ENCODE measurements around the gene PTGFRN. TPM values are rescaled to one million over a fixed set of nuclear protein-coding genes. Genes with fewer than 3 reads are reported as not detected.

PTGFRN gene
- total RNA-seq, 1 donor from 2014 or later, result 31.2 TPM

DNA sequence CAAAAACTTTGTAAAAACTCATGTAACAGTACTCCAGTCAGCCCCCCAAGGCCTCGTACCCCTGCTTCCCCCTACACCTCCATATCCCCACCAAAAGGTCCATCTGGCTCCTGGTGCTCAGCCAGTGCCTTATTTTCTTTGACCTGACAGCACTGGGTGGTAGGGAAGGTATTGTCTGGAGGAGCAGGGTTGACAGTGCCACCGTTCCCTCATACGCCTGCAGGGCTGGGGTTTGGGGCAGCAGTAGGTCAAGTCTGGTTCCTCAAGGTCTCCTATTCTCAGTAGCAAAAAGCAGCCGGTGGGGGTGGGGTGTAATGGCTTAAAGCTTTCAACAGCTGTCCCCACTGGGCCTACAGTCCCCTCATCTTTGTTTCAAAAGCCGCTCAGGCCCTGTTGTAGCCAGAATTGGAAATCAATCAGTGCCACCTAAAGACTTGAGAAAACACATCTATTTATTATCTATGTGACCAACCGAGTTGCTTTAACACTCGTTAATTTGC is 125.1 kb downstream of the PTGFRN start:
- H3K4me1 ChIP-seq, result no peaks in the 10 kb centered on the region
- intact Hi-C loops (cut with DNase I), result no loop called here
- DNase-seq (no peak), ATAC-seq (no peak)
- no peaks in the 10 kb centered on the region for H3K27me3 ChIP-seq
- H3K36me3 ChIP-seq, result no peaks in the 10 kb centered on the region
- TF ChIP-seq, protein P1, sequence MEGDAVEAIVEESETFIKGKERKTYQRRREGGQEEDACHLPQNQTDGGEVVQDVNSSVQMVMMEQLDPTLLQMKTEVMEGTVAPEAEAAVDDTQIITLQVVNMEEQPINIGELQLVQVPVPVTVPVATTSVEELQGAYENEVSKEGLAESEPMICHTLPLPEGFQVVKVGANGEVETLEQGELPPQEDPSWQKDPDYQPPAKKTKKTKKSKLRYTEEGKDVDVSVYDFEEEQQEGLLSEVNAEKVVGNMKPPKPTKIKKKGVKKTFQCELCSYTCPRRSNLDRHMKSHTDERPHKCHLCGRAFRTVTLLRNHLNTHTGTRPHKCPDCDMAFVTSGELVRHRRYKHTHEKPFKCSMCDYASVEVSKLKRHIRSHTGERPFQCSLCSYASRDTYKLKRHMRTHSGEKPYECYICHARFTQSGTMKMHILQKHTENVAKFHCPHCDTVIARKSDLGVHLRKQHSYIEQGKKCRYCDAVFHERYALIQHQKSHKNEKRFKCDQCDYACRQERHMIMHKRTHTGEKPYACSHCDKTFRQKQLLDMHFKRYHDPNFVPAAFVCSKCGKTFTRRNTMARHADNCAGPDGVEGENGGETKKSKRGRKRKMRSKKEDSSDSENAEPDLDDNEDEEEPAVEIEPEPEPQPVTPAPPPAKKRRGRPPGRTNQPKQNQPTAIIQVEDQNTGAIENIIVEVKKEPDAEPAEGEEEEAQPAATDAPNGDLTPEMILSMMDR (IDR thresholded peaks at IDR 0.05), result no peak
- no peak overlapping the region for H3K27ac ChIP-seq
- no peaks in the 10 kb centered on the region for H3K9me3 ChIP-seq
- no peak overlapping the region for H3K4me3 ChIP-seq

DNA sequence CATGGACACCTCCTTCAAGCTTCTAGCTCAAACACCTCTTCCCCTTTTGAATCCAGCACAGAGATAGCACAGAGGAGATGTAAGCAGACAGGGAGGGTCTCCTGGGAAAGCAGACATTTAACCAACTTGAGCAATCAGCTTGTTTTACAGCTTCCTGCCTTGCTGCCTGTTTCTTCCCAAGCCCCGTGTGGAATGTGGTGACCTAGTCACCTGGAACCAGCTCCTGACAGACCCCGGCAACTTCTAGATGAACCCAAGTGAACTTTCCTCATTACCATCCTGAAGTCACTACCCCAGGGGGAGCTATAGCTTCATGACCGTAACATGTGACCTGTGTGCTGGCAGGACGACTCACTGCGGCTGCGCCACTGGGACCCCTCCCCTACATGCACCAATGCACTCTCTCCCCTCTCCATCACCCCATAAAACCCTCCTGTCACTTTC is 126.3 kb downstream of the PTGFRN start:
- Histone ChIP-seq H3K36me3 (no peaks in the 10 kb centered on the region), H3K4me1 (no peaks in the 10 kb centered on the region), H3K27ac (no peak overlapping the region), H3K9me3 (no peaks in the 10 kb centered on the region), H3K4me3 (no peak overlapping the region), H3K27me3 (no peaks in the 10 kb centered on the region)
- DNase-seq (no peak), ATAC-seq (no peak)
- TF ChIP-seq, protein P1 (IDR thresholded peaks at IDR 0.05), result no peak
- intact Hi-C loops (cut with DNase I), result no loop called here

- Histone ChIP-seq H3K9me3 (no peaks in the 10 kb centered on the region), H3K36me3 (no peaks in the 10 kb centered on the region), H3K27me3 (no peaks in the 10 kb centered on the region), H3K4me3 (no peak overlapping the region), H3K27ac (no peak overlapping the region), H3K4me1 (no peaks in the 10 kb centered on the region)
- intact Hi-C loops (cut with DNase I), result no loop called here
- TF ChIP-seq, protein P1 (IDR thresholded peaks at IDR 0.05), result no peak
- DNase-seq (no peak), ATAC-seq (no peak)
Observed at GRCh38 chr1:117037802-117038201, 128.1 kb downstream of the PTGFRN start.

DNA sequence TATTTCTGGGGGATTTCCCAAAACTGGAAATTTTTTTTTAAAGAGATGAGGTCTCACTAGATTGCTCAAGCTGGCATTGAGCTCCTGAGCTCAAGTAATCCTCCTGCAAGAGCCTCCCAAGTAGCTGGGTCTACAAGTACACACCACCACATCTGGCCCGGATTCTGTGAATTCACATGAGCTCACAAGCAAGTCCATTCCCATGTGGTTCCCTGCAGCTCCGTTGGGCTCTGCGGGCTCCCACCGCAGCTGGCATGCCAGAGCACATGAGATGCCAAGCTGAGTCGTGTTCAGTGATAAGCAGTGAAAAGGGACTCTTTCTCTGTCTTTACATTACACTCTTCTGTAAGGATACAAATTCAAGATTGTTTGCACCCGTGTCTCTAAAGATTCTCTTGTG is 128.5 kb downstream of the PTGFRN start:
- Histone ChIP-seq H3K4me3 (no peak overlapping the region), H3K27ac (no peak overlapping the region), H3K4me1 (no peaks in the 10 kb centered on the region), H3K27me3 (no peaks in the 10 kb centered on the region), H3K9me3 (no peaks in the 10 kb centered on the region), H3K36me3 (no peaks in the 10 kb centered on the region)
- TF ChIP-seq, protein P1 (IDR thresholded peaks at IDR 0.05), result no peak
- no peak for DNase-seq
- no peak for ATAC-seq
- intact Hi-C loops (cut with DNase I), result no loop called here

Other genes with a start within 250 kb of the PTGFRN start
- gene IGSF3, start 242.2 kb upstream of the PTGFRN start, total RNA-seq, result 20.1 TPM
- 11.4 TPM for gene CD2, start 155.5 kb upstream of the PTGFRN start, total RNA-seq
- gene CD101, start 91.8 kb downstream of the PTGFRN start, total RNA-seq, result 37.4 TPM
- gene TTF2, start 150.4 kb downstream of the PTGFRN start, total RNA-seq, result 14.8 TPM
- gene TRIM45, start 211.8 kb downstream of the PTGFRN start, total RNA-seq, result 1.7 TPM